Keratinocyte (primary cell): ENCODE data around the gene SCYGR2. TPM values are rescaled to one million over a fixed set of nuclear protein-coding genes. Genes with fewer than 3 reads are reported as not detected.

Source experiments
- DNase-seq: peaks from one replicate; pipeline ENCODE4 v3.0.0-alpha.2; 2011; ENCODE audit warnings: low read depth, missing footprints, low spot score
- FAIRE-seq: peaks from 2 replicates; lab custom pipeline; 2011; peaks lifted over from hg19 to GRCh38; lab: Jason Lieb, UNC
- H2AFZ ChIP-seq: 2 replicates; pipeline ENCODE4 v1.6.0; 2012; ENCODE audit warnings: low read length, control low read depth, inconsistent platforms; ENCODE audit not compliant: control insufficient read depth
- H3K27ac ChIP-seq: 2 replicates; pipeline ENCODE4 v1.5.1; 2011; ENCODE audit warnings: low read length; ENCODE audit not compliant: control insufficient read depth, insufficient read depth
- H3K27me3 ChIP-seq: 3 replicates; pipeline ENCODE4 v1.6.0; 2011; ENCODE audit warnings: low read length; ENCODE audit not compliant: control insufficient read depth, insufficient read depth; ENCODE audit errors: extremely low read depth
- H3K36me3 ChIP-seq, 2 experiments: 2 replicates in 1 of 2; 3 replicates in 1 of 2; pipeline ENCODE4 v1.5.1; 2011; ENCODE audit warnings: low read length in 2 of 2, mild to moderate bottlenecking in 1 of 2; ENCODE audit not compliant: control insufficient read depth in 2 of 2, insufficient read depth in 2 of 2; ENCODE audit errors: extremely low read depth in 1 of 2
- H3K4me1 ChIP-seq: 3 replicates; pipeline ENCODE4 v1.5.1; 2011; ENCODE audit warnings: low read length; ENCODE audit not compliant: control insufficient read depth, insufficient read depth; ENCODE audit errors: extremely low read depth
- H3K4me2 ChIP-seq: 3 replicates; pipeline ENCODE4 v1.6.0; 2011; ENCODE audit warnings: low read depth, low read length; ENCODE audit not compliant: control insufficient read depth, insufficient read depth; ENCODE audit errors: extremely low read depth
- H3K4me3 ChIP-seq, 3 experiments: fragments of 200-600 bp in 1 of 3; sonication (generic) in 1 of 3; 2 replicates in 2 of 3; 3 replicates in 1 of 3; pipeline ENCODE4 v1.5.1; 2011 to 2016; ENCODE audit warnings: low read length in 3 of 3, mild to moderate bottlenecking in 3 of 3, control low read depth in 2 of 3, inconsistent platforms in 1 of 3, low read depth in 1 of 3, mixed read lengths in 1 of 3, mixed run types in 1 of 3, moderate library complexity in 1 of 3; ENCODE audit not compliant: control insufficient read depth in 2 of 3, insufficient read depth in 2 of 3; ENCODE audit errors: extremely low read depth in 1 of 3
- H3K79me2 ChIP-seq: 2 replicates; pipeline ENCODE4 v1.6.0; 2012; ENCODE audit warnings: low read length; ENCODE audit not compliant: control insufficient read depth, insufficient read depth
- H3K9ac ChIP-seq: 3 replicates; pipeline ENCODE4 v1.6.0; 2011; ENCODE audit warnings: low read length; ENCODE audit not compliant: control insufficient read depth, insufficient read depth; ENCODE audit errors: extremely low read depth
- H3K9me1 ChIP-seq: 3 replicates; pipeline ENCODE4 v1.6.0; 2011; ENCODE audit warnings: low read length; ENCODE audit not compliant: control insufficient read depth, insufficient read depth; ENCODE audit errors: extremely low read depth
- H3K9me3 ChIP-seq: 2 replicates; pipeline ENCODE4 v1.5.1; 2012; ENCODE audit warnings: low read depth, low read length; ENCODE audit not compliant: control insufficient read depth
- H4K20me1 ChIP-seq: 3 replicates; pipeline ENCODE4 v1.6.0; 2011; ENCODE audit warnings: low read length; ENCODE audit not compliant: control insufficient read depth, insufficient read depth; ENCODE audit errors: extremely low read depth
- EZH2 ChIP-seq: IDR thresholded peaks from one replicate; pipeline ENCODE4 v1.6.1; 2012; ENCODE audit warnings: inconsistent platforms, mild to moderate bottlenecking, low read length, moderate library complexity
- dilution Hi-C: fragments of 300-500 bp; cut with MboI; formaldehyde crosslinking; loops from one replicate; pipeline ENCODE4 v1.7.0; 2020; ENCODE audit warnings: low sequenced_read_pairs; ENCODE audit not compliant: extremely low pct_ligation_motif_present
- polyA plus RNA-seq, 5 experiments: library from polyadenylated mRNA; depleted of rRNA in 3 of 5; stranded (reverse) in 3 of 5; stranded (forward) in 1 of 5; unstranded in 1 of 5; fragments of >200 nt; gene quantifications; 1 replicate in 1 of 5; 2 replicates in 3 of 5; 3 replicates in 1 of 5; pipeline versions ENCODE4 v1.2.1 to v1.2.3, GENCODE V29; 2011 to 2012; ENCODE audit warnings: missing spikeins in 2 of 5, low read depth in 1 of 5, low replicate concordance in 1 of 5
- TF ChIP-seq, protein P1 (sequence below), 3 experiments: IDR thresholded peaks in 1 of 3; conservative IDR thresholded peaks in 1 of 3; optimal IDR thresholded peaks in 1 of 3; 2 replicates in 2 of 3; 3 replicates in 1 of 3; pipeline versions ENCODE3 to v1.5.1; 2011; ENCODE audit warnings: low read length in 3 of 3, mild to moderate bottlenecking in 3 of 3, moderate library complexity in 2 of 3, control low read depth in 1 of 3, inconsistent platforms in 1 of 3; ENCODE audit not compliant: insufficient read depth in 2 of 3; ENCODE audit errors: extremely low read depth in 1 of 3

Gene SCYGR2
- polyA plus RNA-seq, 1 donor (not counting 4 experiments of a cell fraction or from before 2014, with no cell fraction given) = not detected

DNA sequence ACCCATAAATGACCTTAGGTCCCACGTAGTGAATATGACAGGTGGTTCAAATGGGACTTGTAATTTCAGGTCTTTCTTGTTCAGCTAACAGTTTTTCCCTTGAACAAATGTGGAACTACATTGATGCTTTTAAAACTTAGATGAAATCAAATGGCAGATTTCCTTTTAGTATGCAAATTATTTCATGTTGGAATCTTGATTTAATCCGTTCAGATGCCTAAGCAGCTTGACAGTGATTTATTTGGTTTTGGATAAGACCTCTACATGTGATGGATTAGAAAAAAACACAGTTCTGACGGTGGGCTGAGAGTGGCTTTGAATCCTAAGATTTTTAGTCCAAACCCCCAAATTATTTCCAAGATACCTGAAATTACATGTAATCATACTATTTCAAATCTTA, 35.5 kb downstream of the SCYGR2 start:
- H3K4me2 ChIP-seq = no peak overlapping the region
- TF ChIP-seq EZH2 = no peak
- TF ChIP-seq, protein P1, sequence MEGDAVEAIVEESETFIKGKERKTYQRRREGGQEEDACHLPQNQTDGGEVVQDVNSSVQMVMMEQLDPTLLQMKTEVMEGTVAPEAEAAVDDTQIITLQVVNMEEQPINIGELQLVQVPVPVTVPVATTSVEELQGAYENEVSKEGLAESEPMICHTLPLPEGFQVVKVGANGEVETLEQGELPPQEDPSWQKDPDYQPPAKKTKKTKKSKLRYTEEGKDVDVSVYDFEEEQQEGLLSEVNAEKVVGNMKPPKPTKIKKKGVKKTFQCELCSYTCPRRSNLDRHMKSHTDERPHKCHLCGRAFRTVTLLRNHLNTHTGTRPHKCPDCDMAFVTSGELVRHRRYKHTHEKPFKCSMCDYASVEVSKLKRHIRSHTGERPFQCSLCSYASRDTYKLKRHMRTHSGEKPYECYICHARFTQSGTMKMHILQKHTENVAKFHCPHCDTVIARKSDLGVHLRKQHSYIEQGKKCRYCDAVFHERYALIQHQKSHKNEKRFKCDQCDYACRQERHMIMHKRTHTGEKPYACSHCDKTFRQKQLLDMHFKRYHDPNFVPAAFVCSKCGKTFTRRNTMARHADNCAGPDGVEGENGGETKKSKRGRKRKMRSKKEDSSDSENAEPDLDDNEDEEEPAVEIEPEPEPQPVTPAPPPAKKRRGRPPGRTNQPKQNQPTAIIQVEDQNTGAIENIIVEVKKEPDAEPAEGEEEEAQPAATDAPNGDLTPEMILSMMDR (optimal IDR thresholded peaks at IDR 0.05 in 1 of 3, IDR thresholded peaks at IDR 0.05 in 1 of 3, conservative IDR thresholded peaks at IDR 0.05 in 1 of 3; ENCODE audit: extremely low read depth in 1 of 3, insufficient read depth in 2 of 3, low read length in 3 of 3) = no peak
- H3K4me1 ChIP-seq = no peaks in the 10 kb centered on the region
- H3K79me2 ChIP-seq = no peaks in the 10 kb centered on the region
- no peak overlapping the region for H3K27ac ChIP-seq
- no peaks in the 10 kb centered on the region for H3K9me3 ChIP-seq
- no peaks in the 10 kb centered on the region for H3K27me3 ChIP-seq
- no peaks in the 10 kb centered on the region for H4K20me1 ChIP-seq
- FAIRE-seq (no peak), DNase-seq (no peak)
- no peak overlapping the region for H3K9ac ChIP-seq
- no peaks in the 10 kb centered on the region for H3K36me3 ChIP-seq
- H3K9me1 ChIP-seq = no peaks in the 10 kb centered on the region
- dilution Hi-C loops = no loop called here
- no peak overlapping the region for H3K4me3 ChIP-seq
- no peak overlapping the region for H2AFZ ChIP-seq

DNA sequence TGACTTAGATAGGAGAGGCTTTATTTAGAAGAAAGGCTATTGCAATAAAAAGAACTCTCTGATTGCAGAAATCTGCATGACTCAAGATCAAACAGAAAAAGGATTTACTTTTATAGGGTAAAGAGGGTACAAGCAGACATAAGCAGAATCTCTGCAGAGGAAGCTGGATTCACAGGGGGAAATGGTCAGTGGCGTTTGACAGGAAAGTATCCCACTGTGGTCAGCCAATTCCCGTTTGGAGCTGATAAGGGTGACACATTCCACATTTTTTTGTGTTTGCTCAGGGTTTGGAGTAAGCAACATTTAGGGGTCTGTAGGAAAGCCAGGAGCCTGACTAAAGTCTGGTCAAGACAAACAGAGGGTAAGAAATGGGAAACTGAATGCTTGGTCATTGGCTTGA, 44.0 kb downstream of the SCYGR2 start:
- H3K9ac ChIP-seq = no peak overlapping the region
- H3K27me3 ChIP-seq = no peaks in the 10 kb centered on the region
- no peaks in the 10 kb centered on the region for H3K4me1 ChIP-seq
- no peaks in the 10 kb centered on the region for H3K79me2 ChIP-seq
- no peak overlapping the region for H3K4me2 ChIP-seq
- H3K9me3 ChIP-seq = no peaks in the 10 kb centered on the region
- no peak overlapping the region for H2AFZ ChIP-seq
- DNase-seq (no peak), FAIRE-seq (no peak)
- no peaks in the 10 kb centered on the region for H3K36me3 ChIP-seq
- H3K27ac ChIP-seq = no peak overlapping the region
- no peak overlapping the region for H3K4me3 ChIP-seq
- no peaks in the 10 kb centered on the region for H3K9me1 ChIP-seq
- TF ChIP-seq, protein P1 (optimal IDR thresholded peaks at IDR 0.05 in 1 of 3, IDR thresholded peaks at IDR 0.05 in 1 of 3, conservative IDR thresholded peaks at IDR 0.05 in 1 of 3; ENCODE audit: extremely low read depth in 1 of 3, insufficient read depth in 2 of 3, low read length in 3 of 3) = no peak
- TF ChIP-seq EZH2 = no peak
- no peaks in the 10 kb centered on the region for H4K20me1 ChIP-seq
- dilution Hi-C loops = no loop called here
